ENCODE measurements around the gene SLC9B2. TPM values are rescaled to one million over a fixed set of nuclear protein-coding genes. Genes with fewer than 3 reads are reported as not detected.

The SLC9B2 gene
- total and polyA plus RNA-seq, 10 of the 15 experiments (the other 5 are each of a cell fraction or from before 2014, with no cell fraction given), result 8.9 to 32.5 (median 25.3) TPM

Other genes starting within 250 kb of the SLC9B2 start
- gene UBE2D3, start 249.2 kb downstream of the SLC9B2 start, total RNA-seq (2014; rRNA removed), result 496 and 526 TPM in 2 replicates
- gene UBE2D3, start 249.2 kb downstream of the SLC9B2 start, total RNA-seq (2014; rRNA removed; fragmentation: Illumina TruSeq; extraction: Trizol), result 304 and 308 TPM in 2 replicates
- gene UBE2D3, start 249.2 kb downstream of the SLC9B2 start, total RNA-seq (2021), result 284 and 293 TPM in 2 replicates
- gene UBE2D3, start 249.2 kb downstream of the SLC9B2 start, polyA plus RNA-seq (2011; rRNA removed), result 572 and 603 TPM in 2 replicates
- gene UBE2D3, start 249.2 kb downstream of the SLC9B2 start, polyA plus RNA-seq (2014; fragmentation: Illumina TruSeq; extraction: Trizol), result 532 and 673 TPM in 2 replicates
- gene UBE2D3, start 249.2 kb downstream of the SLC9B2 start, polyA plus RNA-seq (2014; fragmentation: Nextera tagmentation; extraction: Ambion mirVana), result 100 to 1,000 TPM; 162 to 186 TPM
- 329 and 344 TPM in 2 replicates for gene UBE2D3, start 249.2 kb downstream of the SLC9B2 start, polyA plus RNA-seq (2014; rRNA removed)
- gene UBE2D3, start 249.2 kb downstream of the SLC9B2 start, polyA plus RNA-seq (2016; fragmentation: Nextera tagmentation; extraction: Ambion mirVana), result 100 to 1,000 TPM; 460 to 472 TPM
- gene CISD2, start 207.8 kb downstream of the SLC9B2 start, total RNA-seq (2014; rRNA removed), result 33.4 and 39.6 TPM in 2 replicates
- 34.0 and 35.4 TPM in 2 replicates for gene CISD2, start 207.8 kb downstream of the SLC9B2 start, total RNA-seq (2014; rRNA removed; fragmentation: Illumina TruSeq; extraction: Trizol)
- 29.1 and 31.7 TPM in 2 replicates for gene CISD2, start 207.8 kb downstream of the SLC9B2 start, total RNA-seq (2021)
- gene CISD2, start 207.8 kb downstream of the SLC9B2 start, polyA plus RNA-seq (2011; rRNA removed), result 42.4 and 75.5 TPM in 2 replicates
- gene CISD2, start 207.8 kb downstream of the SLC9B2 start, polyA plus RNA-seq (2014; fragmentation: Illumina TruSeq; extraction: Trizol), result 31.4 and 36.2 TPM in 2 replicates
- gene CISD2, start 207.8 kb downstream of the SLC9B2 start, polyA plus RNA-seq (2014; fragmentation: Nextera tagmentation; extraction: Ambion mirVana), result 10 to 100 TPM; 52.3 to 55.9 TPM
- gene CISD2, start 207.8 kb downstream of the SLC9B2 start, polyA plus RNA-seq (2014; rRNA removed), result 28.6 and 29.5 TPM in 2 replicates
- 100 to 1,000 TPM; 128 to 132 TPM for gene CISD2, start 207.8 kb downstream of the SLC9B2 start, polyA plus RNA-seq (2016; fragmentation: Nextera tagmentation; extraction: Ambion mirVana)
- gene SLC9B1, start 57.1 kb downstream of the SLC9B2 start, total RNA-seq (2014; rRNA removed), result 1.2 and 2.5 TPM in 2 replicates
- 1.5 and 1.9 TPM in 2 replicates for gene SLC9B1, start 57.1 kb downstream of the SLC9B2 start, total RNA-seq (2014; rRNA removed; fragmentation: Illumina TruSeq; extraction: Trizol)
- gene SLC9B1, start 57.1 kb downstream of the SLC9B2 start, total RNA-seq (2021), result 1.0 and 2.2 TPM in 2 replicates
- 3.5 and 4.7 TPM in 2 replicates for gene SLC9B1, start 57.1 kb downstream of the SLC9B2 start, polyA plus RNA-seq (2011; rRNA removed)
- gene SLC9B1, start 57.1 kb downstream of the SLC9B2 start, polyA plus RNA-seq (2014; fragmentation: Illumina TruSeq; extraction: Trizol), result 1.1 and 2.6 TPM in 2 replicates
- 1 to 10 TPM; 1.9 to 2.1 TPM for gene SLC9B1, start 57.1 kb downstream of the SLC9B2 start, polyA plus RNA-seq (2014; fragmentation: Nextera tagmentation; extraction: Ambion mirVana)
- 1.2 and 2.5 TPM in 2 replicates for gene SLC9B1, start 57.1 kb downstream of the SLC9B2 start, polyA plus RNA-seq (2014; rRNA removed)
- gene SLC9B1, start 57.1 kb downstream of the SLC9B2 start, polyA plus RNA-seq (2016; fragmentation: Nextera tagmentation; extraction: Ambion mirVana), result 1 to 10 TPM; 1.6 to 1.8 TPM
- gene BDH2, start 23.1 kb upstream of the SLC9B2 start, total RNA-seq (2014; rRNA removed), result 26.4 and 31.3 TPM in 2 replicates
- gene BDH2, start 23.1 kb upstream of the SLC9B2 start, total RNA-seq (2014; rRNA removed; fragmentation: Illumina TruSeq; extraction: Trizol), result 31.3 and 33.9 TPM in 2 replicates
- 19.7 and 20.9 TPM in 2 replicates for gene BDH2, start 23.1 kb upstream of the SLC9B2 start, total RNA-seq (2021)
- gene BDH2, start 23.1 kb upstream of the SLC9B2 start, polyA plus RNA-seq (2011; rRNA removed), result 39.4 and 54.3 TPM in 2 replicates
- gene BDH2, start 23.1 kb upstream of the SLC9B2 start, polyA plus RNA-seq (2014; fragmentation: Illumina TruSeq; extraction: Trizol), result 25.9 and 29.5 TPM in 2 replicates
- gene BDH2, start 23.1 kb upstream of the SLC9B2 start, polyA plus RNA-seq (2014; fragmentation: Nextera tagmentation; extraction: Ambion mirVana), result 10 to 100 TPM; 41.0 to 47.3 TPM
- 27.0 and 34.2 TPM in 2 replicates for gene BDH2, start 23.1 kb upstream of the SLC9B2 start, polyA plus RNA-seq (2014; rRNA removed)
- 10 to 100 TPM; 33.0 to 33.1 TPM for gene BDH2, start 23.1 kb upstream of the SLC9B2 start, polyA plus RNA-seq (2016; fragmentation: Nextera tagmentation; extraction: Ambion mirVana)
- 20.1 and 29.3 TPM in 2 replicates for gene CENPE, start 121.6 kb upstream of the SLC9B2 start, total RNA-seq (2014; rRNA removed)
- gene CENPE, start 121.6 kb upstream of the SLC9B2 start, total RNA-seq (2014; rRNA removed; fragmentation: Illumina TruSeq; extraction: Trizol), result 53.6 and 53.7 TPM in 2 replicates
- gene CENPE, start 121.6 kb upstream of the SLC9B2 start, total RNA-seq (2021), result 35.6 and 42.6 TPM in 2 replicates
- 17.1 and 40.9 TPM in 2 replicates for gene CENPE, start 121.6 kb upstream of the SLC9B2 start, polyA plus RNA-seq (2011; rRNA removed)
- 30.3 and 49.6 TPM in 2 replicates for gene CENPE, start 121.6 kb upstream of the SLC9B2 start, polyA plus RNA-seq (2014; fragmentation: Illumina TruSeq; extraction: Trizol)
- gene CENPE, start 121.6 kb upstream of the SLC9B2 start, polyA plus RNA-seq (2014; fragmentation: Nextera tagmentation; extraction: Ambion mirVana), result 10 to 100 TPM; 10.2 to 17.5 TPM
- gene CENPE, start 121.6 kb upstream of the SLC9B2 start, polyA plus RNA-seq (2014; rRNA removed), result 10.8 and 16.9 TPM in 2 replicates
- gene CENPE, start 121.6 kb upstream of the SLC9B2 start, polyA plus RNA-seq (2016; fragmentation: Nextera tagmentation; extraction: Ambion mirVana), result 10 to 100 TPM; 40.6 to 41.4 TPM